ENCODE data around the gene COL2A1.

COL2A1 gene

GRCh38 chr12:48038085-48038484 lies 33.8 kb upstream of the COL2A1 start:
- no peak for DNase-seq (ENCODE audit: low read depth in 2 of 2)
- H3K4me3 ChIP-seq (replicated peaks in 1 of 2; ENCODE audit: low read depth in 2 of 2, low read length in 2 of 2), result no peak overlapping the region
- no peak for TF ChIP-seq CTCF (IDR thresholded peaks at IDR 0.05; ENCODE audit: low read depth, low read length)

GRCh38 chr12:48037267-48037915 lies 33.1 kb upstream of the COL2A1 start:
- TF ChIP-seq CTCF (IDR thresholded peaks at IDR 0.05; ENCODE audit: low read depth, low read length), result no peak
- H3K4me3 ChIP-seq (replicated peaks in 1 of 2; ENCODE audit: low read depth in 2 of 2, low read length in 2 of 2), result no peak overlapping the region
- peak in 1 of 2 donors; percentile 63 for DNase-seq (ENCODE audit: low read depth in 2 of 2)

GRCh38 chr12:48036818-48037217 lies 32.5 kb upstream of the COL2A1 start:
- TF ChIP-seq CTCF (IDR thresholded peaks at IDR 0.05; ENCODE audit: low read depth, low read length), result no peak
- no peak for DNase-seq (ENCODE audit: low read depth in 2 of 2)
- no peak overlapping the region for H3K4me3 ChIP-seq (replicated peaks in 1 of 2; ENCODE audit: low read depth in 2 of 2, low read length in 2 of 2)

GRCh38 chr12:48034835-48035805 lies 30.8 kb upstream of the COL2A1 start:
- DNase-seq (ENCODE audit: low read depth in 2 of 2), result no peak
- no peak overlapping the region for H3K4me3 ChIP-seq (replicated peaks in 1 of 2; ENCODE audit: low read depth in 2 of 2, low read length in 2 of 2)
- no peak for TF ChIP-seq CTCF (IDR thresholded peaks at IDR 0.05; ENCODE audit: low read depth, low read length)

GRCh38 chr12:48033451-48033850 lies 29.2 kb upstream of the COL2A1 start:
- no peak overlapping the region for H3K4me3 ChIP-seq (replicated peaks in 1 of 2; ENCODE audit: low read depth in 2 of 2, low read length in 2 of 2)
- no peak for TF ChIP-seq CTCF (IDR thresholded peaks at IDR 0.05; ENCODE audit: low read depth, low read length)
- no peak for DNase-seq (ENCODE audit: low read depth in 2 of 2)

GRCh38 chr12:48032597-48032996 lies 28.3 kb upstream of the COL2A1 start:
- DNase-seq (ENCODE audit: low read depth in 2 of 2), result no peak
- TF ChIP-seq CTCF (IDR thresholded peaks at IDR 0.05; ENCODE audit: low read depth, low read length), result no peak
- no peak overlapping the region for H3K4me3 ChIP-seq (replicated peaks in 1 of 2; ENCODE audit: low read depth in 2 of 2, low read length in 2 of 2)
